Neutrophil (primary cell): ENCODE data around the gene C6orf89.
"Not testable (repeated sequence)": the region's sequence is repeated elsewhere in the genome, so short reads cannot be mapped to it uniquely, and the experiment has no call there.

ENCODE experiments used
- H3K27ac ChIP-seq: fragments of 200-600 bp; sonication (generic); 2 replicates; pipeline ENCODE4 v1.5.1; 2016; ENCODE audit warnings: mild to moderate bottlenecking, moderate library complexity
- H3K27me3 ChIP-seq: fragments of 200-600 bp; sonication (generic); 2 replicates; pipeline ENCODE4 v1.6.0; 2016; ENCODE audit warnings: mild to moderate bottlenecking
- H3K36me3 ChIP-seq: fragments of 200-600 bp; sonication (generic); 2 replicates; pipeline ENCODE4 v1.5.1; 2017
- H3K4me1 ChIP-seq, 2 experiments: fragments of 200-600 bp in 1 of 2; sonication (generic) in 1 of 2; 1 replicate in 1 of 2; 2 replicates in 1 of 2; pipeline versions ENCODE4 v1.5.1 to v1.6.1; 2013 to 2016; ENCODE audit warnings: low read depth in 1 of 2, low read length in 1 of 2, mild to moderate bottlenecking in 1 of 2, moderate library complexity in 1 of 2; ENCODE audit not compliant: control insufficient read depth in 1 of 2, insufficient read depth in 1 of 2
- H3K4me3 ChIP-seq, 2 experiments: fragments of 200-600 bp in 1 of 2; sonication (generic) in 1 of 2; 1 replicate in 1 of 2; 2 replicates in 1 of 2; pipeline ENCODE4 v1.5.1; 2013 to 2016; ENCODE audit warnings: low read depth in 1 of 2, low read length in 1 of 2, mild to moderate bottlenecking in 1 of 2, moderate library complexity in 1 of 2
- H3K9me3 ChIP-seq: fragments of 200-600 bp; sonication (generic); 2 replicates; pipeline ENCODE4 v1.5.1; 2016
- TF ChIP-seq, protein P1 (sequence below): fragments of 200-600 bp; sonication (generic); IDR thresholded peaks from 2 replicates; pipeline ENCODE4 v1.5.1; 2016; ENCODE audit warnings: antibody characterized with exemption

The C6orf89 gene

DNA sequence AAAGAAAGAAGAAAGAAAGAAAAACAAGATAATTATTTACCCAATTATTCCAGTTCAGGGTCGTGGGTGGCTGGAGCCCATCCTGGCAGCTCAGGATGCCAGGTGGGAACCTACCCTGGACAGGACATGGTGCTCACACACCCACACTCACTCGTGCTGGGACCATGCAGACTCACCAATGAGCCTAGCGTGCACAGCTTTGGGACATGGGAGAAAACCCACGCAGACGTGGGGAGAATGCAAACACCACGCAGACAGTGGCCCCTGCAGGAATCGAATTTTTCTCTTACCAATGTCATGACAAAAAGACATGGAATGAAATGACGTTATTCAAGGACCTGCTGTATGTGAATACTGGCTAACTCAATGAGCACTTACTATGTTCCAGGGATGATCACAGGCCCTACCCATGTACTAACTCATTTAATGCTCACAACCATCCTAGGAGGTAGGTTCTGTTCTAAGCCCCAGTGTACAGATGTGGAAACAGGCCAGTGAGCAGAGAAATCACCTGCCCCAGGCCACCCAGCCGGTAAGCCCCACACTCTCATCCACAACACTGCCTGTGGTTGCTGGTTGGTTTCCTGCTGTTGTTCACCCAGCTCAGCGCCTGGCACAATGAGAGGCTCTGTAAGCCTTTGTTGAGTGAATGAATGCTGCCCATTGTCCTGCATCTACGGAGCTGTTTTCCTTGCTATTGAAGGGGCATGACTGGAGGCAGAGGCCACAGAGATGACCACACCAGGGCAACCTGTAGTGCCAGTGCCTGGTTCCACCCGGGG, 62.0 kb downstream of the C6orf89 start:
- Histone ChIP-seq H3K4me1 (no peaks in the 10 kb centered on the region), H3K4me3 (no peak overlapping the region), H3K27me3 (peaks cover 70% of the 10 kb centered on the region), H3K9me3 (no peaks in the 10 kb centered on the region), H3K27ac (no peak overlapping the region), H3K36me3 (no peaks in the 10 kb centered on the region)
- TF ChIP-seq, protein P1, sequence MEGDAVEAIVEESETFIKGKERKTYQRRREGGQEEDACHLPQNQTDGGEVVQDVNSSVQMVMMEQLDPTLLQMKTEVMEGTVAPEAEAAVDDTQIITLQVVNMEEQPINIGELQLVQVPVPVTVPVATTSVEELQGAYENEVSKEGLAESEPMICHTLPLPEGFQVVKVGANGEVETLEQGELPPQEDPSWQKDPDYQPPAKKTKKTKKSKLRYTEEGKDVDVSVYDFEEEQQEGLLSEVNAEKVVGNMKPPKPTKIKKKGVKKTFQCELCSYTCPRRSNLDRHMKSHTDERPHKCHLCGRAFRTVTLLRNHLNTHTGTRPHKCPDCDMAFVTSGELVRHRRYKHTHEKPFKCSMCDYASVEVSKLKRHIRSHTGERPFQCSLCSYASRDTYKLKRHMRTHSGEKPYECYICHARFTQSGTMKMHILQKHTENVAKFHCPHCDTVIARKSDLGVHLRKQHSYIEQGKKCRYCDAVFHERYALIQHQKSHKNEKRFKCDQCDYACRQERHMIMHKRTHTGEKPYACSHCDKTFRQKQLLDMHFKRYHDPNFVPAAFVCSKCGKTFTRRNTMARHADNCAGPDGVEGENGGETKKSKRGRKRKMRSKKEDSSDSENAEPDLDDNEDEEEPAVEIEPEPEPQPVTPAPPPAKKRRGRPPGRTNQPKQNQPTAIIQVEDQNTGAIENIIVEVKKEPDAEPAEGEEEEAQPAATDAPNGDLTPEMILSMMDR: no peak

DNA sequence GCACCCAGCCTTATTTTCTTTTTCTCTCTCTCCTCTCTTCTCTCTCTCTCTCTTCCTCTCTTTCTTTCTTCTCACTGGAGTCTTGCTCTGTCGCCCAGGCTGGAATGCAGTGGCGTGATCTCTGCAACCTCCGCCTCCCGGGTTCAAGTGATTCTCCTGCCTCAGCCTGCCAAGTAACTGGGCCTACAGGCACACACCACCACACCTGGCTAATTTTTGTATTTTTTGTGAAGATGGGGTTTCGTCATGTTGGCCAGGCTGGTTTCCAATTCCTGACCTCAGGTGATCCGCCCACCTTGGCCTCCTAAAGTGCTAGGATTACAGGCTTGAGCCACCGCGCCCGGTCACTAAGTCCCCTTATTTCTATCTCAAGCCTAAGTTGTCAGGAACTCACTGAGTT, 63.3 kb downstream of the C6orf89 start:
- H3K27ac ChIP-seq, H3K4me3 ChIP-seq, H3K36me3 ChIP-seq, H3K4me1 ChIP-seq, H3K9me3 ChIP-seq: not testable (repeated sequence)
- peaks cover 81% of the 10 kb centered on the region for H3K27me3 ChIP-seq

DNA sequence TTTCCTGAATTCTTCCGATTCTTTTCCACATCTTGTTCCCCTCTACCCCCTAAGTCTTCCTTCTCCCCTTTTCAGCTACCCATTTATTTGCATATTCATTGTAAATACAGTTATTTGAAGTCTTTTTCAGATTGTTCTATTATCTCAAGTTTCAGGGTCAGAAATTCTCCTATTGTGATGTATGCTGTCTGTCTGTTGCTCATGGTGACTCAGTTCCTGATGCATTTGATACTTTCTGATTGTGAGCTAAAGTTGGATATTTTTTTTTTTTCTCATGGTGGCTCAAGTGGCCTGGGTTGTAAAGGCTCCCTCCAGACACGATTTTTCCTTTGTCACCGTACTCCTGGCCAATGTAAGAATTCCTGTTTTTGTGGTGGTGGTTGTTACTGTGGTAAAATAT, 63.9 kb downstream of the C6orf89 start:
- Histone ChIP-seq H3K27me3 (peaks cover 82% of the 10 kb centered on the region), H3K9me3 (no peaks in the 10 kb centered on the region), H3K36me3 (no peaks in the 10 kb centered on the region), H3K4me1 (no peaks in the 10 kb centered on the region), H3K4me3 (no peak overlapping the region), H3K27ac (no peak overlapping the region)
- TF ChIP-seq, protein P1: no peak

DNA sequence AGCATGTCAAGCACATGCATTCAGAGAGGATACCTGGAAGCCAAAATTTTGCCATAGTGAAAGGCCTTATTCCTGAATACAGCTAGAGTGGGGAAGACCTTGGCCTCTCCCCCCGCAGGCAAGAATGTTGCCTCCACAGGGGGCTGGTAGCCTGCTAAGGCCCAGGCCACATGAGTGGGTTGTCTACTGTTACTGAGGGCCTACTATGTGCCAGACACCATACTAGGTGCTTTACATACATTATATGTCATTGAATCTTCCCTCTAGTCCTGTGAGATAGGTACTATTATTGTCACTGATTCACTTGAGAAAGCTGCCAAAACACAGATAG, 68.1 kb downstream of the C6orf89 start:
- Histone ChIP-seq H3K36me3 (no peaks in the 10 kb centered on the region), H3K27ac (no peak overlapping the region), H3K9me3 (no peaks in the 10 kb centered on the region), H3K4me3 (no peak overlapping the region), H3K4me1 (no peaks in the 10 kb centered on the region), H3K27me3 (peaks cover 97% of the 10 kb centered on the region)
- TF ChIP-seq, protein P1: no peak

DNA sequence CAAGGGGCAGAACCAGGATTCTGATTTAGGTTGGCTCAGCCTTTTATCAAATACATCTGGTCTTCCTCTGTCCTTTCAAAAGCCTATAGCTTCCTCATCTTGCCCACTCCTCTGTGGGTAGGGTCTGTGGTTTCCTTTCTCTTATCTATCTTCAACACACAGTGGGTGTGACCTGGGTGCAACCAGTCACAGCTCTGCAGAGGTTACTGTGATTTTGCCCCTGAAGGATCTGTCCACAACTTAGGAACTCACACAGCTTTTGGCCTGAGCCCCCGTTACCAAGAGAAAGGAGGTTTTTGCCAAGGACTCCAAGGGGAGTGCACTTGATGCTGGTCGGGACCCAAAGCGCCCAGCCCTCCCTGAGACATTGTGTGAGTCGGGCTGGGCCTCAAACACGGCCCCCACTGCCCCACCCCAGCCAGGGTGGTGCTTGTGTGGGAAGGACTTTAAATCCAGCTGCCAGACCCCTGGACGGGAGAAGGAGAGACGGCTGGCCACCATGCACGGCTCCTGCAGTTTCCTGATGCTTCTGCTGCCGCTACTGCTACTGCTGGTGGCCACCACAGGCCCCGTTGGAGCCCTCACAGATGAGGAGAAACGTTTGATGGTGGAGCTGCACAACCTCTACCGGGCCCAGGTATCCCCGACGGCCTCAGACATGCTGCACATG, 68.6 kb downstream of the C6orf89 start, which contains the start of gene PI16:
Gene PI16, plus strand, starts transcription at position 477 of the 670 bp plus-strand sequence. Its CDS starts 23 bp downstream, at position 500.
- TF ChIP-seq, protein P1: no peak
- Histone ChIP-seq H3K27me3 (peaks cover 97% of the 10 kb centered on the region), H3K36me3 (no peaks in the 10 kb centered on the region), H3K4me1 (no peaks in the 10 kb centered on the region), H3K4me3 (no peak within 1 kb of the TSS), H3K9me3 (no peaks in the 10 kb centered on the region), H3K27ac (no peak within 1 kb of the TSS)

DNA sequence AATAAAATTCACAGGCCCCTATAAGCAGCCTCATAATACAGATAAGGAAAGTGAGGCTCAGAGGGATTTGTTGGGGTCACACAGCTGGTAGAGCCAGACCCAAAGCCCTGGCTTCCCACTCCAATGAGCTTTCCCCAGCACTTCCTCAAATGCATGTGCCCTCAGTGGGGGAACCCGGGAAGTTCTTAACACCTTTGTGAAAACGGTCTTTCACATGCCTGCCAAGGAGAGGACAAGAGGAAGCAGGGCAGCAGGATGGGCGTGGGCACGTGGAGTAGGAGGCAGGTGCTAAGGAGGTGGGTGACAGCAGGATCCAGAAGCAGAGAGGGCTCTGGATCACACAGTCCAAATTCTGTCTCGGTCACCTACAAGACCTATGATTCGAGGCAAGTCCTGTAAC, 69.4 kb downstream of the C6orf89 start:
- TF ChIP-seq, protein P1: no peak
- Histone ChIP-seq H3K9me3 (no peaks in the 10 kb centered on the region), H3K4me3 (no peak overlapping the region), H3K36me3 (no peaks in the 10 kb centered on the region), H3K27ac (no peak overlapping the region), H3K4me1 (no peaks in the 10 kb centered on the region), H3K27me3 (peaks cover 97% of the 10 kb centered on the region)
